Measurements from ENCODE around the gene THOC1. TPM values are rescaled to one million over a fixed set of nuclear protein-coding genes. Genes with fewer than 3 reads are reported as not detected.
A peak's percentile ranks its signal among the peaks of the same experiment; 100 is the strongest.

Gene THOC1
- total RNA-seq, 1 donor from 2014 or later = 241 TPM

DNA sequence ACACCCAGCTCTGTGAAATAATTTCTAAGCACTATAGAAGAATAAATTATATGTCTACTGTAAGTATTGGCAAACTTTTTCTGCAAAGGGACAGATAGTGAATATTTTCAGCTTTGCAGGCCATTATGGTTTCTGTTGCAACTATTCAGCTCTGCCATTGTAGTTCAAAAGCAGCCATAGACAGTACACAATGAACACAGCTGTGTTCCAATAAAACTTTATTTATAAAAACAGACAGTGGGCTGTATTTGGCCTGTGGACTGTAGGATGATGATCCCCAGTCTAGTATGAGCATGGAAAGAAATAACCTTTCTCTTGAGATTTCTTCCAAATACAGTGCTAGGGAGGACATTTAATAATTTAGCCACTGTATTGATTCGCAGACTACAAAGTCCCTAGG lies 35.2 kb upstream of the THOC1 start:
- no peaks in the 10 kb centered on the region for H3K36me3 ChIP-seq
- no peak overlapping the region for H3K27ac ChIP-seq
- no peak overlapping the region for H3K4me3 ChIP-seq
- H4K20me1 ChIP-seq (ENCODE audit: low read depth) = no peaks in the 10 kb centered on the region
- H3F3A ChIP-seq (ENCODE audit: low read depth) = peaks cover 12% of the 10 kb centered on the region
- peaks cover 26% of the 10 kb centered on the region for H3K4me1 ChIP-seq
- TF ChIP-seq EZH2phosphoT487 (IDR thresholded peaks at IDR 0.05) (no peak), EZH2 (IDR thresholded peaks at IDR 0.05) (no peak)
- TF ChIP-seq, protein P1, sequence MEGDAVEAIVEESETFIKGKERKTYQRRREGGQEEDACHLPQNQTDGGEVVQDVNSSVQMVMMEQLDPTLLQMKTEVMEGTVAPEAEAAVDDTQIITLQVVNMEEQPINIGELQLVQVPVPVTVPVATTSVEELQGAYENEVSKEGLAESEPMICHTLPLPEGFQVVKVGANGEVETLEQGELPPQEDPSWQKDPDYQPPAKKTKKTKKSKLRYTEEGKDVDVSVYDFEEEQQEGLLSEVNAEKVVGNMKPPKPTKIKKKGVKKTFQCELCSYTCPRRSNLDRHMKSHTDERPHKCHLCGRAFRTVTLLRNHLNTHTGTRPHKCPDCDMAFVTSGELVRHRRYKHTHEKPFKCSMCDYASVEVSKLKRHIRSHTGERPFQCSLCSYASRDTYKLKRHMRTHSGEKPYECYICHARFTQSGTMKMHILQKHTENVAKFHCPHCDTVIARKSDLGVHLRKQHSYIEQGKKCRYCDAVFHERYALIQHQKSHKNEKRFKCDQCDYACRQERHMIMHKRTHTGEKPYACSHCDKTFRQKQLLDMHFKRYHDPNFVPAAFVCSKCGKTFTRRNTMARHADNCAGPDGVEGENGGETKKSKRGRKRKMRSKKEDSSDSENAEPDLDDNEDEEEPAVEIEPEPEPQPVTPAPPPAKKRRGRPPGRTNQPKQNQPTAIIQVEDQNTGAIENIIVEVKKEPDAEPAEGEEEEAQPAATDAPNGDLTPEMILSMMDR (IDR thresholded peaks at IDR 0.05) = no peak
- H3K9me3 Mint-ChIP-seq = no peaks in the 10 kb centered on the region
- H3K27ac Mint-ChIP-seq = no peak overlapping the region
- no peaks in the 10 kb centered on the region for H3K9me3 ChIP-seq (ENCODE audit: low read depth)
- H2AFZ ChIP-seq (replicated peaks) = peak overlapping the region; percentile 78
- H3K79me2 ChIP-seq (ENCODE audit: low read depth) = no peaks in the 10 kb centered on the region
- H3K36me3 Mint-ChIP-seq = no peaks in the 10 kb centered on the region
- H3K4me2 ChIP-seq = no peak overlapping the region
- no peak overlapping the region for H3K4me3 Mint-ChIP-seq
- H3K4me1 Mint-ChIP-seq = peaks cover 30% of the 10 kb centered on the region
- no peak for DNase-seq (ENCODE audit: low spot score)
- H3K27me3 Mint-ChIP-seq (ENCODE audit: insufficient read depth, low read depth) = peaks cover 5% of the 10 kb centered on the region
- H3K27me3 ChIP-seq = no peaks in the 10 kb centered on the region
- H3K9ac ChIP-seq = no peak overlapping the region

DNA sequence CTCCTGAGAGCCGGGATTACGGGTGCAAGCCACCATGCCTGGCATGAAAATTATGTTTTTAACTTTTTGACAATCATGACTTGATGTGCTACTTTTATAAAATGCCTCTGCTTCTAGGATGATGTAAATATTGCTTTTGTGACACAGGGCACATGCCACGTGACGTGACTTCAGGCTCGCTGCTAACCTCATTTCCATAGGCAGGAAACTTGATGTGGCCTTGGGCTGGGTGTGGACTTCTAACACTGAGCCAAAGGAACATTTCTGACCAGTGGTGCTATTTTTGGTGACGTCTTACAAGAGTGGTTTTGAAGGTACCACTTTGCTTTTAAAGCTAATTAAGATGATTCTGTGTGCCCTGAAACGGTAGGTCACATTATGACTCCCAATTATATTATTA lies 34.2 kb upstream of the THOC1 start:
- H3K9ac ChIP-seq = no peak overlapping the region

DNA sequence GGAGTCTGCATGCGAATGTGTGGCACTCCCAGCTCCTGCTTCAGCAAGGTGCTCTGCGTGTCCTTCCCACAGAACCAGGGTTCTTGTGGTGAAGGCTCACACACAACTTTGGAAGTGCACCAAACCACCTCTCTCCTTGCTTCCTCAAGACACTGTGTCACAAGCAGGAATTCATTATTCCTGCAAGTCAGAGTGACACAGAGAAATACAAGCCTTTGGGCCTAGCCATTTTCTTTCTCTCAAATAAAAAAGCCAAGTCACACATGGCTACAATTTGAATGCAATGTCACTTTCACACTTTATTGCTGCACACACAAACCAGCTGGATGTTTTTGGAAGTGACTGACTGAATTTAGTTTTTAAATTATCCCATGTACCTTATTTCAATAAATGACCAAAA lies 30.1 kb upstream of the THOC1 start:
- Histone ChIP-seq H3K4me1 (no peaks in the 10 kb centered on the region), H4K20me1 (ENCODE audit: low read depth) (no peaks in the 10 kb centered on the region), H3K36me3 (no peaks in the 10 kb centered on the region), H3K27me3 (no peaks in the 10 kb centered on the region), H3K4me2 (no peak overlapping the region), H3F3A (ENCODE audit: low read depth) (no peaks in the 10 kb centered on the region), H3K4me3 (no peak overlapping the region), H3K27ac (no peak overlapping the region), H2AFZ (replicated peaks) (no peak overlapping the region), H3K9me3 (ENCODE audit: low read depth) (no peaks in the 10 kb centered on the region), H3K79me2 (ENCODE audit: low read depth) (no peaks in the 10 kb centered on the region), H3K9ac (no peak overlapping the region)
- peaks cover 2% of the 10 kb centered on the region for H3K9me3 Mint-ChIP-seq
- TF ChIP-seq EZH2 (IDR thresholded peaks at IDR 0.05) (no peak), EZH2phosphoT487 (IDR thresholded peaks at IDR 0.05) (no peak)
- TF ChIP-seq, protein P1 (IDR thresholded peaks at IDR 0.05) = no peak
- H3K27me3 Mint-ChIP-seq (ENCODE audit: insufficient read depth, low read depth) = peaks cover 3% of the 10 kb centered on the region
- no peaks in the 10 kb centered on the region for H3K36me3 Mint-ChIP-seq
- H3K27ac Mint-ChIP-seq = no peak overlapping the region
- no peak overlapping the region for H3K4me3 Mint-ChIP-seq
- DNase-seq (ENCODE audit: low spot score) = no peak
- peaks cover 10% of the 10 kb centered on the region for H3K4me1 Mint-ChIP-seq

More for the DNA sequence above, 34.2 kb upstream of the THOC1 start:
- H3K27me3 ChIP-seq = no peaks in the 10 kb centered on the region
- H4K20me1 ChIP-seq (ENCODE audit: low read depth) = no peaks in the 10 kb centered on the region
- H3F3A ChIP-seq (ENCODE audit: low read depth) = peaks cover 12% of the 10 kb centered on the region
- no peak overlapping the region for H2AFZ ChIP-seq (replicated peaks)
- peaks cover 26% of the 10 kb centered on the region for H3K4me1 ChIP-seq
- no peak for DNase-seq (ENCODE audit: low spot score)
- no peak overlapping the region for H3K27ac Mint-ChIP-seq
- no peaks in the 10 kb centered on the region for H3K9me3 ChIP-seq (ENCODE audit: low read depth)
- peaks cover 5% of the 10 kb centered on the region for H3K27me3 Mint-ChIP-seq (ENCODE audit: insufficient read depth, low read depth)
- no peaks in the 10 kb centered on the region for H3K9me3 Mint-ChIP-seq
- H3K36me3 ChIP-seq = no peaks in the 10 kb centered on the region
- H3K4me3 ChIP-seq = no peak overlapping the region
- no peaks in the 10 kb centered on the region for H3K36me3 Mint-ChIP-seq
- no peaks in the 10 kb centered on the region for H3K79me2 ChIP-seq (ENCODE audit: low read depth)
- TF ChIP-seq EZH2 (IDR thresholded peaks at IDR 0.05) (no peak), EZH2phosphoT487 (IDR thresholded peaks at IDR 0.05) (no peak)
- TF ChIP-seq, protein P1 (IDR thresholded peaks at IDR 0.05) = no peak
- no peak overlapping the region for H3K27ac ChIP-seq
- no peak overlapping the region for H3K4me2 ChIP-seq
- peaks cover 30% of the 10 kb centered on the region for H3K4me1 Mint-ChIP-seq
- H3K4me3 Mint-ChIP-seq = no peak overlapping the region
